IMR-90 (cell line): ENCODE results near the gene MCF2L. TPM values are rescaled to one million over a fixed set of nuclear protein-coding genes. Genes with fewer than 3 reads are reported as not detected.

Experiments used
- ATAC-seq: fragments of 200-7000 bp; cut with Tn5 transposase; 2 replicates; pipeline ENCODE4 v1.9.1; 2020; ENCODE audit warnings: low read depth, mild to moderate bottlenecking, moderate library complexity
- BruUV-seq: library from RNA; stranded (reverse); fragments of 400-500 nt; replicated peaks from 2 replicates; lab custom pipeline; 2021; lab: Mats Ljungman, UMichigan
- CTCF ChIA-PET: fragments of 300-600 bp; formaldehyde crosslinking; extraction: SDS; loops from one replicate; lab custom pipeline; 2021; ENCODE audit warnings: antibody characterized with exemption; lab: Yijun Ruan, JAX
- POLR2A ChIA-PET: fragments of 300-600 bp; sonication (Branson Sonifier 250); formaldehyde crosslinking; loops from one replicate; lab custom pipeline; 2022; ENCODE audit warnings: antibody characterized with exemption; ENCODE audit not compliant: unreplicated experiment; lab: Charles Lee
- DNase-seq: peaks from one replicate; pipeline ENCODE4 v3.0.0; 2013
- H2AFZ ChIP-seq: replicated peaks from 2 replicates; pipeline ENCODE3; 2013; ENCODE audit warnings: low read length, mild to moderate bottlenecking; ENCODE audit not compliant: poor library complexity
- H2AK5ac ChIP-seq: 2 replicates; pipeline ENCODE4 v1.6.1; 2013; ENCODE audit warnings: low read depth, low read length, inconsistent platforms
- H2AK9ac ChIP-seq: replicated peaks from 2 replicates; pipeline ENCODE3; 2013; ENCODE audit warnings: mild to moderate bottlenecking, low read depth, low read length, moderate library complexity; ENCODE audit not compliant: poor library complexity
- H2BK120ac ChIP-seq: 2 replicates; pipeline ENCODE4 v1.6.1; 2013; ENCODE audit warnings: low read depth, low read length, inconsistent platforms
- H2BK15ac ChIP-seq: 3 replicates; pipeline ENCODE4 v1.6.1; 2013; ENCODE audit warnings: low read depth, low read length, inconsistent platforms
- H2BK20ac ChIP-seq: 2 replicates; pipeline ENCODE4 v1.6.1; 2013; ENCODE audit warnings: low read depth, mild to moderate bottlenecking, inconsistent platforms, low read length, moderate library complexity
- H2BK5ac ChIP-seq: 2 replicates; pipeline ENCODE4 v1.6.1; 2013; ENCODE audit warnings: mild to moderate bottlenecking, low read depth, low read length, inconsistent platforms; ENCODE audit not compliant: poor library complexity, severe bottlenecking
- H3K14ac ChIP-seq: replicated peaks from 2 replicates; pipeline ENCODE4 v1.6.1; 2013; ENCODE audit warnings: low read depth, low read length, inconsistent platforms
- H3K18ac ChIP-seq: 2 replicates; pipeline ENCODE4 v1.6.1; 2013; ENCODE audit warnings: low read depth, low read length, control low read depth
- H3K23ac ChIP-seq: 2 replicates; pipeline ENCODE4 v1.6.1; 2013; ENCODE audit warnings: low read depth, low read length, inconsistent platforms
- H3K27ac ChIP-seq: 2 replicates; pipeline ENCODE4 v1.5.1; 2013; ENCODE audit warnings: mild to moderate bottlenecking, control low read depth, low read length; ENCODE audit not compliant: insufficient read depth
- H3K27me3 ChIP-seq: 2 replicates; pipeline ENCODE4 v1.6.1; 2013; ENCODE audit warnings: low read length; ENCODE audit not compliant: control insufficient read depth, insufficient read depth
- H3K36me3 ChIP-seq: 2 replicates; pipeline ENCODE4 v1.6.1; 2013; ENCODE audit warnings: low read length, mixed read lengths; ENCODE audit not compliant: control insufficient read depth, insufficient read depth
- H3K4ac ChIP-seq: 2 replicates; pipeline ENCODE4 v1.6.1; 2013; ENCODE audit warnings: low read depth, low read length, inconsistent platforms
- H3K4me1 ChIP-seq: 2 replicates; pipeline ENCODE4 v1.6.1; 2013; ENCODE audit warnings: low read length, mixed read lengths; ENCODE audit not compliant: control insufficient read depth, insufficient read depth
- H3K4me2 ChIP-seq: 2 replicates; pipeline ENCODE4 v1.6.1; 2013; ENCODE audit warnings: low read depth, mild to moderate bottlenecking, control low read depth, low read length, moderate library complexity
- H3K4me3 ChIP-seq: 2 replicates; pipeline ENCODE4 v1.5.1; 2013; ENCODE audit warnings: low read depth, mild to moderate bottlenecking, control low read depth, low read length, moderate library complexity; ENCODE audit not compliant: insufficient read depth
- H3K56ac ChIP-seq: 2 replicates; pipeline ENCODE4 v1.6.1; 2013; ENCODE audit warnings: low read length, inconsistent platforms; ENCODE audit not compliant: insufficient read depth; ENCODE audit errors: extremely low read depth
- H3K79me1 ChIP-seq, 2 experiments: 2 replicates each; pipeline ENCODE4 v1.6.1; 2013; ENCODE audit warnings: low read length in 2 of 2, inconsistent platforms in 1 of 2, low read depth in 1 of 2
- H3K9ac ChIP-seq: 2 replicates; pipeline ENCODE4 v1.6.1; 2013; ENCODE audit warnings: low read depth, low read length, control low read depth
- H3K9me1 ChIP-seq: 2 replicates; pipeline ENCODE4 v1.6.1; 2013; ENCODE audit warnings: low read length, inconsistent platforms; ENCODE audit not compliant: insufficient read depth
- H3K9me3 ChIP-seq: 2 replicates; pipeline ENCODE4 v1.6.1; 2013; ENCODE audit warnings: low read length; ENCODE audit not compliant: control insufficient read depth, insufficient read depth
- H4K20me1 ChIP-seq: 2 replicates; pipeline ENCODE4 v1.6.1; 2013; ENCODE audit warnings: low read length, inconsistent platforms; ENCODE audit not compliant: insufficient read depth
- H4K5ac ChIP-seq: 2 replicates; pipeline ENCODE4 v1.6.1; 2013; ENCODE audit warnings: mild to moderate bottlenecking, low read depth, low read length, control low read depth
- H4K8ac ChIP-seq, 2 experiments: 2 replicates each; pipeline ENCODE4 v1.6.1; 2013; ENCODE audit warnings: low read depth in 2 of 2, low read length in 2 of 2, control low read depth in 1 of 2, inconsistent platforms in 1 of 2
- H4K91ac ChIP-seq: 2 replicates; pipeline ENCODE4 v1.6.1; 2013; ENCODE audit warnings: low read depth, low read length, inconsistent platforms; ENCODE audit not compliant: insufficient read depth
- BHLHE40 ChIP-seq: fragments of 150-350 bp; IDR thresholded peaks from 2 replicates; pipeline ENCODE4 v1.6.1; 2016; ENCODE audit warnings: mild to moderate bottlenecking, low read depth, low read length
- CEBPB ChIP-seq: IDR thresholded peaks from 2 replicates; pipeline ENCODE4 v1.6.1; 2012; ENCODE audit warnings: low read depth, low read length, improper control_type of control experiment
- CHD1 ChIP-seq: IDR thresholded peaks from 2 replicates; pipeline ENCODE4 v1.6.1; 2012; ENCODE audit warnings: low read depth, low read length, improper control_type of control experiment
- CTCF ChIP-seq: conservative IDR thresholded peaks from 2 replicates; pipeline ENCODE4 v1.5.1; 2012; ENCODE audit warnings: mild to moderate bottlenecking, low read depth, low read length, improper control_type of control experiment
- ELK1 ChIP-seq: fragments of 150-350 bp; IDR thresholded peaks from 2 replicates; pipeline ENCODE4 v1.6.1; 2016; ENCODE audit warnings: low read depth, mild to moderate bottlenecking, low read length, moderate library complexity, borderline replicate concordance
- FOS ChIP-seq: fragments of 150-350 bp; IDR thresholded peaks from 2 replicates; pipeline ENCODE4 v1.6.1; 2016; ENCODE audit warnings: low read depth, low read length
- MAFK ChIP-seq: IDR thresholded peaks from 2 replicates; pipeline ENCODE4 v1.6.1; 2012; ENCODE audit warnings: low read depth, low read length, improper control_type of control experiment
- MAZ ChIP-seq: IDR thresholded peaks from 2 replicates; pipeline ENCODE4 v1.6.1; 2012; ENCODE audit warnings: low read depth, mild to moderate bottlenecking, low read length, improper control_type of control experiment, moderate library complexity, borderline replicate concordance
- MXI1 ChIP-seq: IDR thresholded peaks from 2 replicates; pipeline ENCODE4 v1.6.1; 2012; ENCODE audit warnings: low read depth, mild to moderate bottlenecking, low read length, moderate library complexity, borderline replicate concordance
- NFE2L2 ChIP-seq: fragments of 150-350 bp; IDR thresholded peaks from 2 replicates; pipeline ENCODE4 v1.6.1; 2016; ENCODE audit warnings: low read depth, mild to moderate bottlenecking, low read length
- POLR2A ChIP-seq: IDR thresholded peaks from 2 replicates; pipeline ENCODE4 v1.6.1; 2012; ENCODE audit warnings: mild to moderate bottlenecking, low read depth, low read length
- RAD21 ChIP-seq: IDR thresholded peaks from 2 replicates; pipeline ENCODE4 v1.6.1; 2012; ENCODE audit warnings: low read length, improper control_type of control experiment
- RCOR1 ChIP-seq: IDR thresholded peaks from 2 replicates; pipeline ENCODE4 v1.6.1; 2012; ENCODE audit warnings: mild to moderate bottlenecking, low read length, improper control_type of control experiment; ENCODE audit not compliant: insufficient replicate concordance
- RFX5 ChIP-seq: IDR thresholded peaks from 2 replicates; pipeline ENCODE4 v1.8.0; 2012; ENCODE audit warnings: low read depth, mild to moderate bottlenecking, low read length, moderate library complexity
- SMC3 ChIP-seq: fragments of 150-350 bp; IDR thresholded peaks from 2 replicates; pipeline ENCODE4 v1.6.1; 2016; ENCODE audit warnings: low read depth, mild to moderate bottlenecking, antibody characterized with exemption, low read length, moderate library complexity
- USF2 ChIP-seq: fragments of 150-350 bp; IDR thresholded peaks from 2 replicates; pipeline ENCODE4 v1.6.1; 2017; ENCODE audit warnings: mild to moderate bottlenecking, antibody characterized with exemption, low read length, low read depth
- WGBS, 2 experiments: methylation state at CpG; one replicate each; pipeline versions ENCODE4 v1.1.5 to v1.1.7; 2013; ENCODE audit warnings: missing lambda C conversion rate in 2 of 2; ENCODE audit not compliant: insufficient read length in 1 of 2; ENCODE audit errors: extremely low coverage in 2 of 2; 5-methylcytosine and 5-hydroxymethylcytosine counted together
- dilution Hi-C: fragments of 300-500 bp; cut with HindIII; formaldehyde crosslinking; loops from one replicate; pipeline ENCODE4 v1.14.3; 2018; ENCODE audit warnings: low sequenced_read_pairs; ENCODE audit not compliant: unreplicated experiment
- in situ Hi-C: fragments of 300-500 bp; cut with MboI; formaldehyde crosslinking; loops from 3 replicates; pipeline ENCODE4 v1.14.3; 2019; ENCODE audit warnings: low sequenced_read_pairs, inconsistent platforms, mixed read lengths
- intact Hi-C: fragments of 100-400 bp; cut with micrococcal nuclease; formaldehyde crosslinking; loops from 2 replicates; pipeline ENCODE4 v1.10.0; 2022
- polyA plus RNA-seq, 3 experiments: library from polyadenylated mRNA; depleted of rRNA; stranded (reverse); fragments of >200 nt; gene quantifications; 2 replicates each; pipeline ENCODE4 v1.2.3, GENCODE V29; 2012; ENCODE audit warnings: low replicate concordance in 1 of 3
- total RNA-seq: library from RNA; depleted of rRNA; stranded (reverse); fragments of >200 nt; gene quantifications from 2 replicates; pipeline ENCODE4 v1.2.3, GENCODE V29; 2012

MCF2L gene
- total and polyA plus RNA-seq, 2 of the 4 experiments (the other 2 are of a cell fraction), result 0.18 TPM; not detected in 1

- Histone ChIP-seq H3K9me3 (no peaks in the 10 kb centered on the region), H3K18ac (no peak overlapping the region), H2BK5ac (no peak overlapping the region), H4K91ac (no peak overlapping the region), H2AK9ac (no peak overlapping the region), H3K4me1 (no peaks in the 10 kb centered on the region), H3K4ac (no peak overlapping the region), H3K9me1 (no peaks in the 10 kb centered on the region), H3K79me1 (no peaks in the 10 kb centered on the region), H4K5ac (no peak overlapping the region), H4K20me1 (no peaks in the 10 kb centered on the region), H4K8ac (no peak overlapping the region), H2BK120ac (no peak overlapping the region), H2AK5ac (no peak overlapping the region), H3K56ac (no peak overlapping the region), H3K27ac (no peak overlapping the region), H3K23ac (no peak overlapping the region), H3K27me3 (peaks cover 51% of the 10 kb centered on the region), H3K4me3 (no peak overlapping the region), H3K14ac (no peak overlapping the region), H2AFZ (peak overlapping the region; percentile 48), H3K4me2 (no peak overlapping the region), H2BK15ac (no peak overlapping the region), H3K9ac (no peak overlapping the region), H2BK20ac (no peak overlapping the region), H3K36me3 (no peaks in the 10 kb centered on the region)
- TF ChIP-seq BHLHE40, result no peak
- no peak for TF ChIP-seq MXI1
- TF ChIP-seq CEBPB, result no peak
- no peak for TF ChIP-seq MAZ
- no peak for TF ChIP-seq POLR2A
- no peak for TF ChIP-seq RCOR1
- no peak for TF ChIP-seq FOS
- TF ChIP-seq CTCF, result no peak
- TF ChIP-seq MAFK, result no peak
- TF ChIP-seq USF2, result no peak
- TF ChIP-seq SMC3, result no peak
- no peak for TF ChIP-seq CHD1
- no peak for TF ChIP-seq NFE2L2
- no peak for TF ChIP-seq ELK1
- TF ChIP-seq RFX5, result no peak
- no peak for TF ChIP-seq RAD21
- POLR2A ChIA-PET, result no interaction called here
- no TSS peak for BruUV-seq
- 65% methylated on average over 7 of the region's 36 CpGs; no CpG with 5 or more reads in 1 of the 2 experiments for WGBS, 2 experiments
- CTCF ChIA-PET, result no interaction called here
- intact Hi-C loops (no loop called here), in situ Hi-C loops (no loop called here), dilution Hi-C loops (no loop called here)
- DNase-seq (no peak), ATAC-seq (no peak)
Observed at GRCh38 chr13:113089693-113090414, 120.8 kb downstream of the MCF2L start.
